HTERT RPE-1 (cell line): ENCODE data around the gene CST4.
"Not testable (repeated sequence)": the region's sequence is repeated elsewhere in the genome, so short reads cannot be mapped to it uniquely, and the experiment has no call there.

Experiments
- in situ Hi-C: fragments of 300-500 bp; cut with MboI; formaldehyde crosslinking; loops from 4 replicates; pipeline ENCODE4 v1.14.3; 2020; ENCODE audit warnings: low sequenced_read_pairs

CST4 gene, protein sequence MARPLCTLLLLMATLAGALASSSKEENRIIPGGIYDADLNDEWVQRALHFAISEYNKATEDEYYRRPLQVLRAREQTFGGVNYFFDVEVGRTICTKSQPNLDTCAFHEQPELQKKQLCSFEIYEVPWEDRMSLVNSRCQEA

DNA sequence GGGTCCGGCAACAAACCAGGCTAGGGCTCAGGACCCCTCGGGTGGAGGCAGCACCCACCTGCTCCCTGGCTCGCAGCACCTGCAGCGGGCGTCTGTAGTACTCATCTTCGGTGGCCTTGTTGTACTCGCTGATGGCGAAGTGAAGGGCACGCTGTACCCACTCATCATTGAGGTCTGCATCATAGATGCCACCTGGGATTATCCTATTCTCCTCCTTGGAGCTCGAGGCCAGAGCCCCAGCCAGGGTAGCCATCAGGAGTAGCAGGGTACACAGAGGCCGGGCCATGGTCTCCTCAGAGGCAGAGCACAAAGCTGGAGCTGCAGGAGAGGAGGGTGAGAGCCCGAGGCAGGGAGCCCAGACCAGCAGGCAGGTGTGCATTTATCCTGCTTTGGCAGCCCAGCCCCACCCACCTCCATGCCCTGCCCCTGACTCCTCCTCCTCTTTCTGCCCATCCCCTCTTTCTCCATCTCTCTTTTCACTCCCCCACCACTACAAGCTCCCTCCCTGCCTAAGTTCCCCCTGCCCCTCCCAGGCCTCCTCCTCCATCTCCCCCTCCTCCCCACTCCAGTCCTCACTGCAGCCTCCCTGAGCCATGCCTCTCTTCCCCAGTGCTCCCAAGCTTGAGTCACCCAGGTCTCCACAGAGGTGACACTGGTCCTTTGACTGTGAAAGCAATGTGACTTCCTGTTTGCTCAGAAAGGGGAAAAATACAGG, at the start of gene CST4:
Gene CST4, minus strand, starts transcription at position 355 of the 715 bp plus-strand sequence. Its CDS starts 69 bp downstream, at position 286.
- in situ Hi-C loops = not testable (repeated sequence)

DNA sequence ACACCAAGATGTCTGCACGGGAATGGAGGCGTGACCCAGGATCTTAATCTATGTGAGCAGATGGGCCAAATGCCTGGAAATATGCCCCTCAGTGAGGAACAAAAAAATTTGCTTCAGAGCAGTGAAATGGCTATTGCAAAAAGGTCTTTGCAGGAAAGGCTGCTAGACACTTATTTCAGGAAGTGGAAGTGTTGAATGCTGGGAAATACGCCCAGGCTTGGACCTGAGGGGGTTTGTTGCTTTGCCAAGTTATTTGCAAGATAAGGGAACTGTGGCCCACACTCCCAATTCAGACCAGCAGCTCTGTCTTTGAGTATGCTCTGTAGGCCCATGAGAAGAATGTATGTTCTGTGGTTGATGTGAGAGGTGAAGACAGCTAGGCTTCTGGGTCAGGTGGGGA, 46.6 kb upstream of the CST4 start:
- in situ Hi-C loops = not testable (repeated sequence)

DNA sequence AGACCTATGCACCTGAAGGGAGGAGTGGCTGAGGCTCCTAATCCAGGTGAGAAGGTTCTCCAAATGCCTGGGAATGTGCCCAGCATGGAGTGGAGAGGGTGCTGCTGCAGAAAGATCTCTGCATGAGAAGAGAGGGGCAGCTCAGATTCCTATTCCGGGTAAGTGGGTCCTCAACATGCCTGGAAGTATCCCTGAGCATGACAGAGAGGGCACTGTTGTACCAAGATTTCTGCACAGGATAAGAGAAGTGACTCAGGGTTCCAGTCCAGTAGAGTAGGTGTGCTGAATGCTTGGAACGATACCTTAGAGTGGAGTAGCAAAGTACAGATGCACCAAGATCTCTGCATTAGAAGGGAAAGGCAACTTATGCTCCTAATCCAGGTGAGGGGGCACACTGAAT, 46.1 kb upstream of the CST4 start:
- in situ Hi-C loops = not testable (repeated sequence)

DNA sequence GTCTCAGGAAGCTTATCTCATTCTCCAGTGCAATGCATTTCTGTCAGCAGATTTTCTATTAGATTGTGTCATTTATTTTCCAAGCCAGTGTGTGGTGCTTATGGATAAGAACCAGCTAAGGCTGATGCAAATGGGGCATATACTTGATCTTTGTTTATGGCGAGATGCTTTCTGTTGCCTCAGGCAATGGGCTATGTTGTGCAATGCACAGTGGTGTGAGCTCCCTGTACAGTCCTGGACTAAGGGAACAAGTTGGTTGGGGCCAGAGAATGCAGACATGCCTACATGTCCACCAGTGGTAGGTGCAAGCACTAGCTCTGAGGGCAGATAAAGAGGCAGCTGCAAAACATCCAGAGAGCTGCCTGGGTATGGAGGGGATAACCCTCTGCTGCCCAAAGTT, 45.6 kb upstream of the CST4 start:
- in situ Hi-C loops = not testable (repeated sequence)

DNA sequence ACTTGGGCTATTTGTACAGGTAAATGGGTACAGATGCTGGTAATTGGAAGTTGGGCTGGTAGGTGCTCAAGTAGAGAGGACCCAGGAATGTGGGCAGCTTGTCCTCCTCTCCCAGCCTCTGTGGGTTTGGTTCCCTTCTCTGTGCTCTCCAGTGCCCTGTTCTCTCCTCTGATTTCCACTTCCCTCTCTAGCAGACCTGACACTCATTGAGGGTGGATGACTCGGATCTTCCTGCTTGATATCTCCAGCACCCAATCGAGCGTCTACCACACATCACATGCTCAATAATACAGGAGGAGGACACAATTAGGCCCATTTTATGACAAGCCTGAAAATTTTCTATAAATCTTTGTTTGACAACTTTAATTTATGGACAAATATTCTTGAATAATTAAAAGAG, 38.2 kb upstream of the CST4 start:
- in situ Hi-C loops = no loop called here

DNA sequence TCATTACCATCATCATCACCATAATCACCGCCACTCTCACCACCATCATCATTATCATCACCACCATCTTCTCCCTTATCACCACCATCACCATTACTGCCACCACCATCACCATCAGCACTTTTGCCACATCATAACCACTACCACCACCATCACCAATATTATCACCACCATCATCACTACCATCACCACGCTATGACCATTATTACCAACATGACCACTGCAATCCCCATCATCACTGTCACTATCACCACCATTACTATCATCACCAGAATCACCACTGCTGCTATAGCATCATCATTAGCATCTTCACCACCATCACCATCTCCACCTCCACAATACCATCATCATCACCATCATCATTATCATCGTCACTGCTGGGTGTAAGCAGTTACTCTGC, 36.3 kb upstream of the CST4 start:
- in situ Hi-C loops = no loop called here

DNA sequence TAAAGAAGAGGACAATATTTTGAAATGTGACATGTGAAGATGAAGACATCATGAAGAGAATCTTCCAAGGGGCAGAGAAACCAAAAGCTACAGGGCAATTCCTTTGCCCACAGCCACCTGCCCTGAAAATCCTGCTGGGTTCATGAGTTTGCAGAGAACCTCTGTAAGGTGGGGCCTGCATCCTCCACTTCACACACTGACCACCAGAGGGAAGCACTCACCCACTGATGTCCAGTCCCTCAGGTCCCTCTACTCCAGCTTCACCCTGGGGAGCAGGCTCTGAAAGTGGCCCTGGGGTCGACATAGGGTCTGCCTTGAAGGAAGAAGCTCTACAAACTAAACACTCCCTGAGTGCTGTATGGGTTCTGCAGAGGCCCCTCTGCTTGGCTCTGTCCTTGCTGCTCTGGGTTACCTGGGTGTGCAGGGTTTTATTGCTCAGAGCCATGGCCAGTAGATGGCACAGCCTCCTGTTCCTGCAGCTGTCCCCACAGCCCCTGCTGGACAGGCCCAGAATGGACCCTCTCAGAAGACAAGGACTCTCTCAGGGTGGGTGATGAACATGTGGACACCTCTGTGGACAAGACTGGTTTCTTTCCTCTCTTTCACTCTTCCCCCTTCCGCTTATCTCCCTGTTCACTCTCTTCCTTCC, 34.9 kb upstream of the CST4 start:
- in situ Hi-C loops = not testable (repeated sequence)

DNA sequence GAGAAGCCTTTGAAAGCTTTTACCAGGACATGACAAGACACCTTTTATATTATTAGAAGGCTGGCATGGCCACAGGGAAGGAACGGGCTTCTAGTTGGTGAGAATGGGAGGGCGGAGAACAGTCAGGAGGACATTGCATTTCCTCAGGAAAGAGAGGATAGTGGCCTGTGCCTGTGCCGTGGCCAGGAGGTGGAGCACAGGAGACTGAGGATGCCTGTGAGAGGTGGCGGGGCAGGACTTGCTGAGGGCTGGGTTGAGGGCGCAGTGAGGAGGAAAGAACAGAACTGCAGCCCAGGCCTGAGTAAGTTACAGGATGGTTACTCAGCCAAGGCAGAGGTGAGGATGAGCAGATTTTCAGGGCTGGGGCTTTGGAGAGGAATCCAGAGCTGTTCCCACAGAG, 34.0 kb upstream of the CST4 start:
- in situ Hi-C loops = not testable (repeated sequence)

DNA sequence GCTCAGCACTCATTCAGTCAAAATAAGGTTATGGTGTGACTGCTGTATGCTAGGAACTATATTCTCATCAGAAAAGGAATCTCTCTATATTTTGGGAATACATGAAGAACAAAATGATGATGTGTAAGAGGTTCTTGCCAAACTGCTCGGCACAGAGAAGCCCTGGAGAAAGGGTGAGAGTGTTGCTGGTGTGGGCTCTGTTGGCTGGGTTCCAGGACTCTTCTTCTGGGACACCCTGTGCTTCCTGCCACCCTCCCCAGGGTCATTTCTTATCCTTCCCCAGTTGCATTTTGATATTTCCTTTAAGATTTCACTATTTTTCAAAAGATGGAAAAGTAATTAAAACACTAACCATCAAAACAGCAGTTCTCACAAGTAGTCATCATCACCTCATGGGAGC, 33.1 kb upstream of the CST4 start:
- in situ Hi-C loops = no loop called here

DNA sequence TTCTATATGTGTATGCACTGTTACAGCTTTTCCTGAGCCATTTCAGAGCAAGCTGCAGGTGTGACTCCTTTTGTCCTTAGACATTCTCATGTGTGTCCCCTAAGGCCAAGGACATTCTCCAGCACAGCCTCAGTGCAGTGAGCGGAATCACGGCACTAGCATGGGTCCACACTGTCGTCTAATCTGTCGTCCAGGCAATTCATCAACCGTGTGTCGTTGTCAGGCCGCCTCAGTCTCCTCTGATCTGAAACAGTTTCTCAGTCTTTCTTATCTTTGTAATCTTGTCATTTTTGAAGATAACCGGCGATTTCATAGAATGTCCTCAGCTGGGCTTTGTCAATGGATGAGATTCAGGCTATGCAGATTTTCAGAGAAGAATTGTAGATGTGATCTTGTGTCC, 30.5 kb upstream of the CST4 start:
- in situ Hi-C loops = not testable (repeated sequence)

DNA sequence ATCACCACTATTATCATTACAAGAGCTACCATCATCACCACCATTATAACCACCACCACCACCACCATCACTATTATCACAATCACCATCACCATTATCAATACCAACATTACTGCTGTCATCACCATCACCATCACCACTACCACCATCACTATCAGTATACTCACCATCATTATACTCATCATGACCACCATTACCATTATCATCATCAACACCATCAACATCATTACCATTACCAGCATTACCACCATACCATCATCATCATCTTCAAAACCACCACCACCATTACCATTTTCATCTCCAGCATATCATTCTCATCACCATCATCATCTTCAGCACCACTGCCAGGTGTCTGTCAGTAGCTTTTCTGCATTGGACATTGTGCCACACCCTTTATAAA, 22.9 kb upstream of the CST4 start:
- in situ Hi-C loops = not testable (repeated sequence)

DNA sequence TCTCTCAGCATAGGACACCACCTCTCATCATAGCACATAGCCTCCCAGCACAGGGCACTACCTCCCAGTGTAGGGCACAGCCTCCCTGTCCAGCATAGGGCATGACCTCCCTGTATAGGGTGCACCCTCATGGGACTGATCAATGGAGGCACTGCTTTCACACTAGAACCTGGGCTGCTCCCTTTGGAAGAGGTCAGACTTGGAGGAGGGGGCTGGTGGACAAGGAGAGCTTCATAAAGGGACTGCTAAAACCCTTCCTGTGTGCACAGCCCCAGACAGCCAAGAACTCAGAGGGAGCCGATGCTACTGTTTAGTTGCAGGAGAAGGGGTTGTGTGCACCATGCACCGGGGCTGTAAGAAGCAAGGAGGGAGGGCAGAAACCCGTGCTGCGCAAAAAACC, 21.9 kb upstream of the CST4 start:
- in situ Hi-C loops = no loop called here

DNA sequence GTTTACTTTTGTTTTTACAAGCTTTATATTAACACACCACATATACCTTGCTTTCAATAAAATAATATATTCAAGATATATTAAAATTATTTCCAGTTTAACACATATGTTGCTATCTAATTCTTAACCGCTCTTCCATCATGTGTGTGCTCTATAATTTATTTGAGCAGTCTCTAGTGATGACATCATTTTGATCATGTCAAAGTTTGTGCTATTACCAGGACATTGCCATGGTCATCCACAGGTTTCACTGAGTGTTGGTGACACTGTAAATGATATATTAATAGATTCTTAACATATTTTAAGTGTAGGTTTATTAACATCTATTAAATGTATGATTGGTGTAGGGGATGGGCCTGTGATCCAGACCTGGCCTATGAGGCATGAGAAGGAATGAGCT, 17.1 kb upstream of the CST4 start:
- in situ Hi-C loops = no loop called here

DNA sequence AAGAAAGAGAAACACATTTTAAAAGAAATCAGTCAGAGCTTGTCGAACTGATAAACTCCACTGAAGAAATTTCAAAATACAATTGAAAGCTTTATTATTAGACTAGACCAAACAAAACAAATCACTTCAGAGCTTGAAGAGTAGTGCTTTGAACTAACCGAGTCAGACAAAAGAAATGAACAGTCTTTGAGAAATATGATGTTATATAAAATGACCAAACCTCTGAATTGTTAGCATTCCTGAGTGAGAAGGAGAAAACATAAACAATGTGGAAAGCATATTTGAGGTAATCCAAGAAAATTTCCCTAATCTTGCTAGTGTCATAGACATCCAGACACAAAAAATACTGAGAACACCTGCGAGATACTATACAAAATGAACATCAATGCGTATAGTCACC, 13.2 kb upstream of the CST4 start:
- in situ Hi-C loops = no loop called here

DNA sequence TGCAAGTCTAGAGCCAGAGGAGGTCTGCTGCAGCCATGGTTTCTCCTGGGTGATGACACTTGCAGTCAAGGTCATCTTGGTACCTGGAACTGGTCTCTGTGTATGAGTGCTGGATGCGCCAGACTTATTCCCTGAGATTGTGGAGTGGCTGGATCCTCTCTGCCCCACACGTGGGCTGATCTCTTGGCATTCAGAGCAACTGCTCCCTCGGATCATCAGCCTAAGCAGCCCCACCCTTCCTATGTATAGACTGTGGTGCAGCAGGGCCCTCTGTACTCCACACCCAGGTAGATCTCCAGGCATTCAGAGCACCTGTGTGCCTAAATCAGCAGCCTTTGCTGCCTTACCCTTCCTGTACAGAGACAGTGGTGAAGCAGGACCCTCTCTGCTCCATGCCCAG, 12.1 kb upstream of the CST4 start:
- in situ Hi-C loops = no loop called here

DNA sequence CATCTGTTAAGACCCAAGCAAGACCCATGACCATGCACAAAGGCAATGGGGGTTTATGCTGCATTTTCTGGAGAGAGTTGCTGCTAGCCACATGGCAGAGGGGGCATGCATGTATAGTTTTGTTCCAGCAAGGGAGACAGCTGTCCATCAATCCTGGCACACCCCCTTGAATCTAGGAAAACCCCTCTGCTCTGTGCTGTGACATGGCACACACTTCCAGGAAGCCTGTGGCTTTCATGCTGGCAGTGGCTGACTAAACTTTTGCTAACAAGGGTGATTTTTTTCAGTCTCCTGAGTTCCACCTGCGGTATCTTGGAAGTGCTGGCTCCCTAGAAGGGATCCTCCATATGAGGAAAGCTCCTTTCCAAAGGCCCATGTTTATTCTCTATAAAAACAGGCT, 9.1 kb upstream of the CST4 start:
- in situ Hi-C loops = no loop called here

DNA sequence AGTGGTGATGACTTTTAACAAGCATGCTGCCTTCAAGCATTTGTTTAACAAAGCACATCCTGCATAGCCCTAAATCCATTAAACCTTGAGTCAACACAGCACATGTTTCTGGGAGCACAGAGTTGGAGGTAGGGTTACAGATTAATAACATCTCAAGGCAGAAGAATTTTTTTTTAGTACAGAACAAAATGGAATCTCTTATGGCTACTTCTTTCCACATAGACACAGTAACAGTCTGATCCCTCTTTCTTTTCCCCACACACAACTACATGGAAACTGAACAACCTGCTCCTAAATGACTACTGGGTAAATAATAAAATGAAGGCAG, 6.2 kb upstream of the CST4 start:
- in situ Hi-C loops = not testable (repeated sequence)

DNA sequence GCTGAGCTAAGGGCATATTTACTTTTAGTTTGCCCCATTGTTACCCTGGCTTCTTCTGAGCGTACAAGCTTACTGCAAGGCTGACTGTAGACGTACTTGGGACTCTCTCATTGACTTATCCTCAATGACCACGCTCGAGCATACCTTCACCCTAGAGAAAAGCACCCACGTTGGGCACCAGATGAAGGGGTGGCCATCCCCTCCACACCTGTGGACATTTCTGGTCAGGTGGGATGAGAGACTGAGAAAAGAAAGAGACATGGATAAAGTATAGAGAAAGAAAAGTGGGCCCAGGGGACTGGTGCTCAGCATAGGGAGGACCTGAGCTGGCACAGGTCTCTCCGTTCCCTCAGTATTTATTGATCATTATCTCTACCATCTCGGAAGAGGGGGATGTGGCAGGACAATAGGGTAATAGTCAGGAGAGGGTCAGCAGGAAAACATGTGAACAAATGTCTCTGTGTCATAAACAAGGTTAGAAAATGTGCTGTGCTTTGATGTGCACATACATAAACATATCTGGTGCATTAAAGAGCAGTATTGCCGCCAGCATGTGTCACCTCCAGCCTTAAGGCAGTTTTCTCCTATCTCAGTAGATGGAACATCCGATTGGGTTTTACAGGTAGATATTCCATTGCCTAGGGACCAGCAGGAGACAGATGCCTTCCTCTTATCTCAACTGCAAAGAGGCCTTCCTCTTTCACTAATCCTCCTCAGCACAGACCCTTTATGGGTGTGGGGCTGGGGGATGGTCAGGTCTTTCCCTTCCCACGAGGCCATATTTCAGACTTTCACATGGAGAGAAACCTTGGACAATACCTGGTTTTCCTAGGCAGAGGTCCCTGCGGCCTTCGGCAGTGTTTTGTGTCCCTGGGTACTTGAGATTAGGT, 5.6 kb upstream of the CST4 start:
- in situ Hi-C loops = not testable (repeated sequence)

DNA sequence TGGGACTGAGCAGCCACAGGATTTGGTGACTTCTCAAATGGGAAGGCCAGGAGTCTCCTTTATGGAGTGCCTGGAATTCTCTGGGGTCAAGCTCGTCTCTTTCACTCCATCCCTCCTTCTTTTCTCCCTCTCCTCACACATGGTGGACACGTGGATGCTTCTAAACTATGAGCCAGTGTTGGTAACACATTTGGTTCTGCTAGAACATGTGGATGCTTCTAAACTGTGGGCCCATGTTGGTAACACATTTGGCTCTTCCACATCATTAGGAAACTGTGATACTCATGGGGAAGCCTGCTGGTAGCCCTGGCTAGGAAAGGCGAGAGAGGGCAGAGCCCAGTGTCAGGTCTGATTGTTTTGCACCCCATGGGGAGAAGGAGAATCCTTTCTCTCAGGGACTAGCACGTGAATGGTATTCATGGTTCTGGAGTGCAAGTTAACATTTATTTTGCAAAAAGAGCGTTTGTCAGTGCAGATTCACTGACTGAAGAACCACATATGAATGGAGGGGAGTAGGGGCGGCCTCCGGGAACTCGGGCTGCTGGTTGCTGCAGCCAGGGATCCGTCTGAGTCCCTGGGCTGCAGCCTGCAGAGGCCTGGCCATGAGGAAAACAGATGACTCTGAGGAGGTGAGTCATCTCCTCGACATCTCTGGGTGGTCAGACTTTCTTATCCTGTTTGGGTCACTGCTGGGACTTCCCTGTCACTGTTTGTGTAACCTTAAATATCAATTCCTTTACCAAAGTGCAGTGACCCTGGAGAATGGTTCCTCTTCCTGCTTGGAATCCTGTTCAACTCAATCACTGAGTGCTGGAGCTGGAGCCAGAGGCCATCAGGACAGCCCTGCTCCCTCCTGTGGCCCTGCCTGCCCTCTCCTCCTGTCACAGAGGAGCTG, 4.1 kb upstream of the CST4 start:
- in situ Hi-C loops = not testable (repeated sequence)

DNA sequence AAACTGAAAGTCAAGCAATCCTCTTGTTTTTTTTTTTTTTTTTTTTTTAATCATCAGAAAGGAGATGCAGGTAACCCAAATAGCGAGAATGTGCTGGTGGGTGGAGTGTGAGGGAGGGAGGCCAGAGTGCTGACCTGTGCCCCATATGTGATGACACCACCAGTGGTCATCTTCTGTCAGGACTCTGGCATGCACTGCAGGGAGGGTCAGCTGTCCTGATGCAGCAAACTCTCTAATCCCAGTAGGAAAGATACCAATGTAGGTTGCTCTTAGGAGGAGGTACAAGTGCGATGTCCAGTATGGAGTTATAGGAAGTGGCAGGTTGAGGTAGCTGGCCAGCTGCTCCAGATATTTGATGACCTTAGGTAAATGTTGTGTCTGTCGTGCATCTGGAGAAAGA, 2.8 kb upstream of the CST4 start:
- in situ Hi-C loops = no loop called here

DNA sequence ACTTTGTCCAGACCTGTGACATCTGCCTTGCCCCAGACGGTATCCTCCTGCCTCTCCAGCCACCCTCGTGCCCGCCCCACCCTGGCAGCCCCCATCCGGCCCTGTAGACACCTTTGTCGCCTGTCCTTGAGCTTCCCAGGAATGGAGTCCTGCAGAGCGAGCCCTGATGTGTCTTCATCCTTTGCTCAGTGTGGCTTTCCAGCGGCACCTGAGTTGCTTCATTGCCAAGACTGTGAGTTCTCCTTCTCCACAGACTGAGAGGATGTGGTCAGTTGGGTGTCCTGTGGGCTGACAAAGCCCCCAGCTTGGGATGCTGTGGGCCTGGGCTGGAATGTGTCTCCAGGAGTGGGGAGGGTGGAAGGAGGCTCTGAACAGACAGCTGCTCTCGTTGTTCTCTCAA, 1.7 kb upstream of the CST4 start:
- in situ Hi-C loops = no loop called here
